GM23338 (cell line): ENCODE measurements around the gene UVSSA. TPM values are rescaled to one million over a fixed set of nuclear protein-coding genes. Genes with fewer than 3 reads are reported as not detected.

Experiments used
- ATAC-seq: fragments of 200-7000 bp; cut with Tn5 transposase; 3 replicates; pipeline ENCODE4 v1.9.1; 2020
- DNase-seq: peaks from one replicate; pipeline ENCODE4 v3.0.0-alpha.2; 2015; ENCODE audit warnings: low spot score
- H2AFZ ChIP-seq: fragments of 200-600 bp; sonication (generic); 2 replicates; pipeline ENCODE4 v1.8.0; 2016; ENCODE audit warnings: antibody characterized with exemption, mild to moderate bottlenecking, moderate library complexity
- H3F3A ChIP-seq: fragments of 200-600 bp; sonication (generic); replicated peaks from 2 replicates; pipeline ENCODE4 v1.8.0; 2017; ENCODE audit warnings: antibody characterized with exemption, mixed run types, low read depth
- H3K27ac ChIP-seq: fragments of 200-600 bp; sonication (generic); 2 replicates; pipeline ENCODE4 v1.6.1; 2016; ENCODE audit warnings: low read depth
- H3K27me3 ChIP-seq: fragments of 200-600 bp; sonication (generic); 2 replicates; pipeline ENCODE4 v1.8.0; 2016; ENCODE audit warnings: mild to moderate bottlenecking, mixed run types, moderate library complexity; ENCODE audit not compliant: insufficient read depth
- H3K36me3 ChIP-seq: fragments of 200-600 bp; sonication (generic); 2 replicates; pipeline ENCODE4 v1.8.0; 2016; ENCODE audit warnings: mild to moderate bottlenecking; ENCODE audit not compliant: insufficient read depth
- H3K4me1 ChIP-seq: fragments of 200-600 bp; sonication (generic); 2 replicates; pipeline ENCODE4 v1.8.0; 2016; ENCODE audit warnings: mild to moderate bottlenecking, moderate library complexity; ENCODE audit not compliant: insufficient read depth
- H3K4me2 ChIP-seq: fragments of 200-600 bp; sonication (generic); 2 replicates; pipeline ENCODE4 v1.7.1; 2017; ENCODE audit warnings: mixed run types
- H3K4me3 ChIP-seq: fragments of 200-600 bp; sonication (generic); 2 replicates; pipeline ENCODE4 v1.6.1; 2016; ENCODE audit warnings: mixed run types
- H3K79me2 ChIP-seq: fragments of 200-600 bp; sonication (generic); replicated peaks from 2 replicates; pipeline ENCODE4 v1.8.0; 2017; ENCODE audit warnings: mild to moderate bottlenecking; ENCODE audit not compliant: insufficient read depth
- H3K9me2 ChIP-seq: fragments of 200-600 bp; sonication (generic); 2 replicates; pipeline ENCODE4 v1.8.0; 2017; ENCODE audit not compliant: insufficient read depth
- H4K20me1 ChIP-seq: fragments of 200-600 bp; sonication (generic); replicated peaks from 2 replicates; pipeline ENCODE4 v1.8.0; 2017; ENCODE audit warnings: mild to moderate bottlenecking; ENCODE audit not compliant: insufficient read depth
- H3K27ac Mint-ChIP-seq: 2 replicates; pipeline ENCODE4 v1.8.0; 2020; ENCODE audit warnings: inconsistent platforms, mild to moderate bottlenecking, moderate library complexity, mixed read lengths
- H3K27me3 Mint-ChIP-seq: 3 replicates; pipeline ENCODE4 v1.8.0; 2022; ENCODE audit warnings: low read depth, mild to moderate bottlenecking, moderate library complexity, mixed read lengths, inconsistent platforms; ENCODE audit not compliant: insufficient read depth, poor library complexity
- H3K36me3 Mint-ChIP-seq: 3 replicates; pipeline ENCODE4 v1.8.0; 2021; ENCODE audit warnings: low read depth, mild to moderate bottlenecking, inconsistent platforms, moderate library complexity, mixed read lengths
- H3K4me1 Mint-ChIP-seq: 3 replicates; pipeline ENCODE4 v1.8.0; 2020; ENCODE audit warnings: mild to moderate bottlenecking, inconsistent platforms, mixed read lengths
- H3K4me3 Mint-ChIP-seq: 3 replicates; pipeline ENCODE4 v1.8.0; 2021; ENCODE audit warnings: moderate library complexity, mild to moderate bottlenecking, inconsistent platforms, mixed read lengths
- H3K9me3 Mint-ChIP-seq: 3 replicates; pipeline ENCODE4 v1.8.0; 2020; ENCODE audit warnings: moderate library complexity, mild to moderate bottlenecking, inconsistent platforms, mixed read lengths
- CREB1 ChIP-seq: fragments of 250-450 bp; sonication (Bioruptor Pico); IDR thresholded peaks from 2 replicates; pipeline ENCODE4 v1.5.0; 2020; ENCODE audit warnings: low read depth, mild to moderate bottlenecking, moderate library complexity
- ETS1 ChIP-seq: IDR thresholded peaks from 2 replicates; pipeline ENCODE4 v1.6.1; 2016; ENCODE audit warnings: antibody characterized with exemption
- EZH2 ChIP-seq: fragments of 200-600 bp; sonication (generic); IDR thresholded peaks from one replicate; pipeline ENCODE4 v1.8.0; 2017; ENCODE audit warnings: antibody characterized with exemption, mild to moderate bottlenecking, low read depth; ENCODE audit not compliant: unreplicated experiment
- EZH2phosphoT487 ChIP-seq: fragments of 200-600 bp; sonication (generic); IDR thresholded peaks from one replicate; pipeline ENCODE4 v1.8.1; 2018; ENCODE audit warnings: antibody characterized with exemption; ENCODE audit not compliant: unreplicated experiment
- JUNB ChIP-seq: IDR thresholded peaks from one replicate; pipeline ENCODE4 v1.6.1; 2016; ENCODE audit warnings: antibody characterized with exemption; ENCODE audit not compliant: unreplicated experiment
- NANOG ChIP-seq: IDR thresholded peaks from 2 replicates; pipeline ENCODE4 v1.6.1; 2016; ENCODE audit warnings: antibody characterized with exemption, borderline replicate concordance
- POLR2AphosphoS5 ChIP-seq: IDR thresholded peaks from 2 replicates; pipeline ENCODE4 v1.6.1; 2016; ENCODE audit warnings: antibody characterized with exemption, low read depth
- STAT1 ChIP-seq: IDR thresholded peaks from one replicate; pipeline ENCODE4 v1.6.1; 2016; ENCODE audit warnings: antibody characterized with exemption; ENCODE audit not compliant: unreplicated experiment
- ZNF114 ChIP-seq: fragments of 250-450 bp; sonication (Bioruptor Pico); IDR thresholded peaks from 2 replicates; pipeline ENCODE4 v1.5.0; 2020; ENCODE audit warnings: mild to moderate bottlenecking, moderate library complexity
- ZNF331 ChIP-seq: fragments of 250-450 bp; sonication (Bioruptor Pico); IDR thresholded peaks from 2 replicates; pipeline ENCODE4 v1.5.0; 2020; ENCODE audit warnings: low read depth, mild to moderate bottlenecking, moderate library complexity
- polyA plus RNA-seq: library from polyadenylated mRNA; unstranded; fragments of >200 nt; fragmentation: Nextera tagmentation; extraction: Ambion mirVana; gene quantifications from 2 replicates; pipeline ENCODE4 v1.2.1, GENCODE V29; 2016
- total RNA-seq: library from RNA; depleted of rRNA; stranded (reverse); fragments of >200 nt; shearing (Covaris generic); gene quantifications from 2 replicates; pipeline ENCODE4 v1.2.3, GENCODE V29; 2014
- TF ChIP-seq, protein P1 (sequence below): IDR thresholded peaks from one replicate; pipeline ENCODE4 v1.6.1; 2018; ENCODE audit warnings: antibody characterized with exemption; ENCODE audit not compliant: unreplicated experiment
- TF ChIP-seq, protein P2 (sequence below), 2 experiments: fragments of 200-600 bp in 1 of 2; sonication (generic) in 1 of 2; conservative IDR thresholded peaks; 2 replicates each; pipeline versions ENCODE4 v1.5.1 to v1.6.1; 2016 to 2017; ENCODE audit warnings: antibody characterized with exemption in 2 of 2, low read depth in 2 of 2, mild to moderate bottlenecking in 2 of 2, moderate library complexity in 1 of 2
- TF ChIP-seq, protein P3 (sequence below): fragments of 250-450 bp; sonication (Bioruptor Pico); IDR thresholded peaks from 2 replicates; pipeline ENCODE4 v1.5.0; 2020; ENCODE audit warnings: mild to moderate bottlenecking, moderate library complexity

The UVSSA gene
- total and polyA plus RNA-seq, 2 experiments from 2014 or later, result 6.5 to 27.7 TPM

GRCh38 chr4:1310796-1311631, 36.0 kb upstream of the UVSSA start:
- Histone ChIP-seq H3F3A (peaks cover 6% of the 10 kb centered on the region; the same call in 1 of the 2 replicates), H3K4me2 (no peak overlapping the region), H2AFZ (no peak overlapping the region), H4K20me1 (peaks cover 18% of the 10 kb centered on the region), H3K36me3 (peaks cover 20% of the 10 kb centered on the region), H3K79me2 (peaks cover 78% of the 10 kb centered on the region), H3K4me3 (no peak overlapping the region), H3K27ac (no peak overlapping the region), H3K9me2 (no peaks in the 10 kb centered on the region), H3K4me1 (peaks cover 8% of the 10 kb centered on the region), H3K27me3 (no peaks in the 10 kb centered on the region)
- no peak for TF ChIP-seq STAT1
- TF ChIP-seq CREB1, result no peak
- no peak for TF ChIP-seq POLR2AphosphoS5
- no peak for TF ChIP-seq EZH2
- no peak for TF ChIP-seq NANOG
- TF ChIP-seq, protein P1, sequence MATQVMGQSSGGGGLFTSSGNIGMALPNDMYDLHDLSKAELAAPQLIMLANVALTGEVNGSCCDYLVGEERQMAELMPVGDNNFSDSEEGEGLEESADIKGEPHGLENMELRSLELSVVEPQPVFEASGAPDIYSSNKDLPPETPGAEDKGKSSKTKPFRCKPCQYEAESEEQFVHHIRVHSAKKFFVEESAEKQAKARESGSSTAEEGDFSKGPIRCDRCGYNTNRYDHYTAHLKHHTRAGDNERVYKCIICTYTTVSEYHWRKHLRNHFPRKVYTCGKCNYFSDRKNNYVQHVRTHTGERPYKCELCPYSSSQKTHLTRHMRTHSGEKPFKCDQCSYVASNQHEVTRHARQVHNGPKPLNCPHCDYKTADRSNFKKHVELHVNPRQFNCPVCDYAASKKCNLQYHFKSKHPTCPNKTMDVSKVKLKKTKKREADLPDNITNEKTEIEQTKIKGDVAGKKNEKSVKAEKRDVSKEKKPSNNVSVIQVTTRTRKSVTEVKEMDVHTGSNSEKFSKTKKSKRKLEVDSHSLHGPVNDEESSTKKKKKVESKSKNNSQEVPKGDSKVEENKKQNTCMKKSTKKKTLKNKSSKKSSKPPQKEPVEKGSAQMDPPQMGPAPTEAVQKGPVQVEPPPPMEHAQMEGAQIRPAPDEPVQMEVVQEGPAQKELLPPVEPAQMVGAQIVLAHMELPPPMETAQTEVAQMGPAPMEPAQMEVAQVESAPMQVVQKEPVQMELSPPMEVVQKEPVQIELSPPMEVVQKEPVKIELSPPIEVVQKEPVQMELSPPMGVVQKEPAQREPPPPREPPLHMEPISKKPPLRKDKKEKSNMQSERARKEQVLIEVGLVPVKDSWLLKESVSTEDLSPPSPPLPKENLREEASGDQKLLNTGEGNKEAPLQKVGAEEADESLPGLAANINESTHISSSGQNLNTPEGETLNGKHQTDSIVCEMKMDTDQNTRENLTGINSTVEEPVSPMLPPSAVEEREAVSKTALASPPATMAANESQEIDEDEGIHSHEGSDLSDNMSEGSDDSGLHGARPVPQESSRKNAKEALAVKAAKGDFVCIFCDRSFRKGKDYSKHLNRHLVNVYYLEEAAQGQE, result no peak
- TF ChIP-seq ZNF331 (CRISPR knock-in tag), result no peak
- TF ChIP-seq ETS1, result no peak
- TF ChIP-seq, protein P2, sequence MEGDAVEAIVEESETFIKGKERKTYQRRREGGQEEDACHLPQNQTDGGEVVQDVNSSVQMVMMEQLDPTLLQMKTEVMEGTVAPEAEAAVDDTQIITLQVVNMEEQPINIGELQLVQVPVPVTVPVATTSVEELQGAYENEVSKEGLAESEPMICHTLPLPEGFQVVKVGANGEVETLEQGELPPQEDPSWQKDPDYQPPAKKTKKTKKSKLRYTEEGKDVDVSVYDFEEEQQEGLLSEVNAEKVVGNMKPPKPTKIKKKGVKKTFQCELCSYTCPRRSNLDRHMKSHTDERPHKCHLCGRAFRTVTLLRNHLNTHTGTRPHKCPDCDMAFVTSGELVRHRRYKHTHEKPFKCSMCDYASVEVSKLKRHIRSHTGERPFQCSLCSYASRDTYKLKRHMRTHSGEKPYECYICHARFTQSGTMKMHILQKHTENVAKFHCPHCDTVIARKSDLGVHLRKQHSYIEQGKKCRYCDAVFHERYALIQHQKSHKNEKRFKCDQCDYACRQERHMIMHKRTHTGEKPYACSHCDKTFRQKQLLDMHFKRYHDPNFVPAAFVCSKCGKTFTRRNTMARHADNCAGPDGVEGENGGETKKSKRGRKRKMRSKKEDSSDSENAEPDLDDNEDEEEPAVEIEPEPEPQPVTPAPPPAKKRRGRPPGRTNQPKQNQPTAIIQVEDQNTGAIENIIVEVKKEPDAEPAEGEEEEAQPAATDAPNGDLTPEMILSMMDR (conservative IDR thresholded peaks at IDR 0.05; ENCODE audit: low read depth in 2 of 2), result no peak
- no peak for TF ChIP-seq JUNB
- no peak for TF ChIP-seq ZNF114 (CRISPR knock-in tag)
- TF ChIP-seq, protein P3, sequence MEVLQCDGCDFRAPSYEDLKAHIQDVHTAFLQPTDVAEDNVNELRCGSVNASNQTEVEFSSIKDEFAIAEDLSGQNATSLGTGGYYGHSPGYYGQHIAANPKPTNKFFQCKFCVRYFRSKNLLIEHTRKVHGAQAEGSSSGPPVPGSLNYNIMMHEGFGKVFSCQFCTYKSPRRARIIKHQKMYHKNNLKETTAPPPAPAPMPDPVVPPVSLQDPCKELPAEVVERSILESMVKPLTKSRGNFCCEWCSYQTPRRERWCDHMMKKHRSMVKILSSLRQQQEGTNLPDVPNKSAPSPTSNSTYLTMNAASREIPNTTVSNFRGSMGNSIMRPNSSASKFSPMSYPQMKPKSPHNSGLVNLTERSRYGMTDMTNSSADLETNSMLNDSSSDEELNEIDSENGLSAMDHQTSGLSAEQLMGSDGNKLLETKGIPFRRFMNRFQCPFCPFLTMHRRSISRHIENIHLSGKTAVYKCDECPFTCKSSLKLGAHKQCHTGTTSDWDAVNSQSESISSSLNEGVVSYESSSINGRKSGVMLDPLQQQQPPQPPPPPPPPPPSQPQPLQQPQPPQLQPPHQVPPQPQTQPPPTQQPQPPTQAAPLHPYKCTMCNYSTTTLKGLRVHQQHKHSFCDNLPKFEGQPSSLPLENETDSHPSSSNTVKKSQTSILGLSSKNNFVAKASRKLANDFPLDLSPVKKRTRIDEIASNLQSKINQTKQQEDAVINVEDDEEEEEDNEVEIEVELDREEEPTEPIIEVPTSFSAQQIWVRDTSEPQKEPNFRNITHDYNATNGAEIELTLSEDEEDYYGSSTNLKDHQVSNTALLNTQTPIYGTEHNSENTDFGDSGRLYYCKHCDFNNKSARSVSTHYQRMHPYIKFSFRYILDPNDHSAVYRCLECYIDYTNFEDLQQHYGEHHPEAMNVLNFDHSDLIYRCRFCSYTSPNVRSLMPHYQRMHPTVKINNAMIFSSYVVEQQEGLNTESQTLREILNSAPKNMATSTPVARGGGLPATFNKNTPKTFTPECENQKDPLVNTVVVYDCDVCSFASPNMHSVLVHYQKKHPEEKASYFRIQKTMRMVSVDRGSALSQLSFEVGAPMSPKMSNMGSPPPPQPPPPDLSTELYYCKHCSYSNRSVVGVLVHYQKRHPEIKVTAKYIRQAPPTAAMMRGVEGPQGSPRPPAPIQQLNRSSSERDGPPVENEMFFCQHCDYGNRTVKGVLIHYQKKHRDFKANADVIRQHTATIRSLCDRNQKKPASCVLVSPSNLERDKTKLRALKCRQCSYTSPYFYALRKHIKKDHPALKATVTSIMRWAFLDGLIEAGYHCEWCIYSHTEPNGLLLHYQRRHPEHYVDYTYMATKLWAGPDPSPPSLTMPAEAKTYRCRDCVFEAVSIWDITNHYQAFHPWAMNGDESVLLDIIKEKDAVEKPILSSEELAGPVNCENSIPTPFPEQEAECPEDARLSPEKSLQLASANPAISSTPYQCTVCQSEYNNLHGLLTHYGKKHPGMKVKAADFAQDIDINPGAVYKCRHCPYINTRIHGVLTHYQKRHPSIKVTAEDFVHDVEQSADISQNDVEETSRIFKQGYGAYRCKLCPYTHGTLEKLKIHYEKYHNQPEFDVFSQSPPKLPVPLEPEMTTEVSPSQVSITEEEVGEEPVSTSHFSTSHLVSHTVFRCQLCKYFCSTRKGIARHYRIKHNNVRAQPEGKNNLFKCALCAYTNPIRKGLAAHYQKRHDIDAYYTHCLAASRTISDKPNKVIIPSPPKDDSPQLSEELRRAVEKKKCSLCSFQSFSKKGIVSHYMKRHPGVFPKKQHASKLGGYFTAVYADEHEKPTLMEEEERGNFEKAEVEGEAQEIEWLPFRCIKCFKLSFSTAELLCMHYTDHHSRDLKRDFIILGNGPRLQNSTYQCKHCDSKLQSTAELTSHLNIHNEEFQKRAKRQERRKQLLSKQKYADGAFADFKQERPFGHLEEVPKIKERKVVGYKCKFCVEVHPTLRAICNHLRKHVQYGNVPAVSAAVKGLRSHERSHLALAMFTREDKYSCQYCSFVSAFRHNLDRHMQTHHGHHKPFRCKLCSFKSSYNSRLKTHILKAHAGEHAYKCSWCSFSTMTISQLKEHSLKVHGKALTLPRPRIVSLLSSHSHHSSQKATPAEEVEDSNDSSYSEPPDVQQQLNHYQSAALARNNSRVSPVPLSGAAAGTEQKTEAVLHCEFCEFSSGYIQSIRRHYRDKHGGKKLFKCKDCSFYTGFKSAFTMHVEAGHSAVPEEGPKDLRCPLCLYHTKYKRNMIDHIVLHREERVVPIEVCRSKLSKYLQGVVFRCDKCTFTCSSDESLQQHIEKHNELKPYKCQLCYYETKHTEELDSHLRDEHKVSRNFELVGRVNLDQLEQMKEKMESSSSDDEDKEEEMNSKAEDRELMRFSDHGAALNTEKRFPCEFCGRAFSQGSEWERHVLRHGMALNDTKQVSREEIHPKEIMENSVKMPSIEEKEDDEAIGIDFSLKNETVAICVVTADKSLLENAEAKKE (CRISPR knock-in tag), result no peak
- no peak for TF ChIP-seq EZH2phosphoT487
- peaks cover 3% of the 10 kb centered on the region for H3K27me3 Mint-ChIP-seq
- DNase-seq (no peak), ATAC-seq (no peak)
- no peak overlapping the region for H3K4me3 Mint-ChIP-seq
- no peak overlapping the region for H3K27ac Mint-ChIP-seq
- H3K36me3 Mint-ChIP-seq, result peaks cover 45% of the 10 kb centered on the region
- H3K9me3 Mint-ChIP-seq, result peaks cover 6% of the 10 kb centered on the region; the same call in 1 of the 3 replicates
- H3K4me1 Mint-ChIP-seq, result peaks cover 19% of the 10 kb centered on the region
